HepG2 (cell line): ENCODE data around the gene CYP2J2. TPM values are rescaled to one million over a fixed set of nuclear protein-coding genes. Genes with fewer than 3 reads are reported as not detected.

ENCODE experiments used
- ATAC-seq: fragments of 200-7000 bp; cut with Tn5 transposase; 3 replicates; pipeline ENCODE4 v1.9.1; 2020; ENCODE audit warnings: mild to moderate bottlenecking, moderate library complexity
- BruUV-seq: library from RNA; stranded (reverse); fragments of 400-500 nt; replicated peaks from 2 replicates; lab custom pipeline; 2021; lab: Mats Ljungman, UMichigan
- CTCF ChIA-PET: fragments of 300-600 bp; formaldehyde crosslinking; extraction: SDS; loops from one replicate; lab custom pipeline; 2021; ENCODE audit warnings: low total read pairs, inconsistent platforms, low intra/inter-chr PET ratio; lab: Yijun Ruan, JAX
- POLR2A ChIA-PET: fragments of 350-600 bp; sonication (Branson Sonifier 250); formaldehyde crosslinking; loops from one replicate; lab custom pipeline; 2020; ENCODE audit warnings: antibody characterized with exemption, inconsistent platforms; lab: Yijun Ruan, JAX
- DNase-seq: peaks from one replicate; pipeline ENCODE4 v3.0.0-alpha.2; 2015; ENCODE audit warnings: low spot score
- FAIRE-seq: peaks from 3 replicates; lab custom pipeline; 2011; peaks lifted over from hg19 to GRCh38; lab: Jason Lieb, UNC
- H2AFZ ChIP-seq: one replicate; pipeline ENCODE4 v1.6.1; 2011; ENCODE audit warnings: low read length, inconsistent platforms
- H3K27ac ChIP-seq: fragments of 300-600 bp; 3 replicates; pipeline ENCODE4 v1.8.0; 2011; ENCODE audit warnings: mixed run types, mild to moderate bottlenecking, mixed read lengths, low read length, inconsistent platforms; ENCODE audit not compliant: insufficient read depth; ENCODE audit errors: extremely low read length
- H3K27me3 ChIP-seq, 2 experiments: fragments of 200-600 bp in 1 of 2; 2 replicates in 1 of 2; 3 replicates in 1 of 2; pipeline versions ENCODE4 v1.6.0 to v1.8.0; 2011; ENCODE audit warnings: low read length in 2 of 2, mild to moderate bottlenecking in 2 of 2, moderate library complexity in 2 of 2, inconsistent platforms in 1 of 2; ENCODE audit not compliant: insufficient read depth in 2 of 2, control insufficient read depth in 1 of 2
- H3K36me3 ChIP-seq, 2 experiments: fragments of 200-600 bp in 1 of 2; replicated peaks in 1 of 2; 2 replicates in 1 of 2; 3 replicates in 1 of 2; pipeline versions ENCODE4 v1.5.1 to v1.8.0; 2011; ENCODE audit warnings: low read length in 2 of 2, inconsistent platforms in 1 of 2; ENCODE audit not compliant: insufficient read depth in 2 of 2, control insufficient read depth in 1 of 2
- H3K4me1 ChIP-seq: 2 replicates; pipeline ENCODE4 v1.5.1; 2012; ENCODE audit warnings: low read length, inconsistent platforms; ENCODE audit not compliant: insufficient read depth
- H3K4me2 ChIP-seq: 2 replicates; pipeline ENCODE4 v1.6.0; 2011; ENCODE audit warnings: low read depth, low read length, inconsistent platforms
- H3K4me3 ChIP-seq, 3 experiments: fragments of 200-600 bp in 1 of 3; sonication (generic), shearing (Covaris generic) in 1 of 3; replicated peaks in 1 of 3; 2 replicates each; pipeline ENCODE4 v1.5.1; 2011 to 2016; ENCODE audit warnings: low read length in 3 of 3, inconsistent platforms in 2 of 3, low read depth in 2 of 3, mild to moderate bottlenecking in 2 of 3, control low read depth in 1 of 3, mixed read lengths in 1 of 3; ENCODE audit not compliant: insufficient read depth in 1 of 3
- H3K79me2 ChIP-seq: one replicate; pipeline ENCODE4 v1.6.1; 2011; ENCODE audit warnings: low read length, inconsistent platforms; ENCODE audit not compliant: insufficient read depth
- H3K9ac ChIP-seq: 2 replicates; pipeline ENCODE4 v1.6.0; 2011; ENCODE audit warnings: mild to moderate bottlenecking, low read depth, low read length, inconsistent platforms; ENCODE audit not compliant: insufficient read depth
- H3K9me3 ChIP-seq: 2 replicates; pipeline ENCODE4 v1.5.1; 2012; ENCODE audit warnings: mild to moderate bottlenecking, low read length
- H4K20me1 ChIP-seq: 2 replicates; pipeline ENCODE4 v1.6.0; 2011; ENCODE audit warnings: inconsistent platforms, mild to moderate bottlenecking, low read length, moderate library complexity; ENCODE audit not compliant: insufficient read depth
- CEBPB ChIP-seq: IDR thresholded peaks from 2 replicates; pipeline ENCODE4 v1.6.1; 2011; ENCODE audit warnings: low read depth, low read length, improper control_type of control experiment, borderline replicate concordance
- CHD4 ChIP-seq: fragments of 200-600 bp; sonication (generic); IDR thresholded peaks from 2 replicates; pipeline ENCODE4 v1.7.0; 2017; ENCODE audit warnings: mild to moderate bottlenecking, low read length, borderline replicate concordance
- HNRNPUL1 ChIP-seq: fragments of 200-400 bp; formaldehyde crosslinking; IDR thresholded peaks from 2 replicates; pipeline ENCODE4 v1.6.1; 2017; ENCODE audit warnings: low read depth, mild to moderate bottlenecking, low read length, moderate library complexity
- SP1 ChIP-seq, 2 experiments: fragments of 450-650 bp in 1 of 2; sonication (generic) in 1 of 2; formaldehyde crosslinking in 1 of 2; IDR thresholded peaks; 2 replicates each; pipeline versions ENCODE4 v1.4.0 to v1.6.1; 2016 to 2020; ENCODE audit warnings: missing genetic modification reagents in 1 of 2
- SP140L ChIP-seq: sonication (generic); formaldehyde crosslinking; IDR thresholded peaks from 2 replicates; pipeline ENCODE4 v1.4.0; 2020; ENCODE audit warnings: missing genetic modification reagents, borderline replicate concordance
- TBX2 ChIP-seq: sonication (generic); formaldehyde crosslinking; IDR thresholded peaks from 2 replicates; pipeline ENCODE4 v1.5.0; 2020; ENCODE audit warnings: missing genetic modification reagents, mild to moderate bottlenecking, borderline replicate concordance
- XBP1 ChIP-seq: sonication (generic); formaldehyde crosslinking; IDR thresholded peaks from 2 replicates; pipeline ENCODE4 v1.5.0; 2020; ENCODE audit warnings: missing genetic modification reagents
- YEATS4 ChIP-seq: sonication (generic); formaldehyde crosslinking; IDR thresholded peaks from 2 replicates; pipeline ENCODE4 v1.4.0; 2020; ENCODE audit warnings: missing genetic modification reagents, borderline replicate concordance
- YY1 ChIP-seq: IDR thresholded peaks from 2 replicates; pipeline ENCODE4 v1.6.1; 2011; ENCODE audit warnings: low read length, low read depth, moderate library complexity, mild to moderate bottlenecking; ENCODE audit not compliant: insufficient read depth, insufficient replicate concordance
- ZNF143 ChIP-seq: sonication (generic); formaldehyde crosslinking; IDR thresholded peaks from 2 replicates; pipeline ENCODE4 v1.4.0; 2020; ENCODE audit warnings: missing genetic modification reagents
- ZNF501 ChIP-seq: sonication (generic); formaldehyde crosslinking; IDR thresholded peaks from 2 replicates; pipeline ENCODE4 v1.5.1; 2020; ENCODE audit warnings: mild to moderate bottlenecking, moderate library complexity, missing genetic modification reagents
- ZNF83 ChIP-seq: sonication (generic); formaldehyde crosslinking; IDR thresholded peaks from 2 replicates; pipeline ENCODE4 v1.4.0; 2020; ENCODE audit warnings: missing genetic modification reagents, mild to moderate bottlenecking, borderline replicate concordance
- WGBS: methylation state at CpG from one replicate; pipeline ENCODE4 v1.1.6; 2017; ENCODE audit warnings: low lambda C conversion rate; 5-methylcytosine and 5-hydroxymethylcytosine counted together
- in situ Hi-C: cut with HindIII; loops from 2 replicates; pipeline ENCODE4 v1.10.0; 2017; ENCODE audit warnings: low pct_unique_long_range_greater_than_20kb; ENCODE audit not compliant: extremely low pct_ligation_motif_present
- intact Hi-C: fragments of 100-400 bp; cut with micrococcal nuclease; formaldehyde crosslinking; loops from one replicate; pipeline ENCODE4 v1.10.0; 2022; ENCODE audit not compliant: unreplicated experiment
- polyA plus RNA-seq, 8 experiments: library from polyadenylated mRNA; depleted of rRNA in 3 of 8; stranded (reverse) in 7 of 8; unstranded in 1 of 8; fragments of >200 nt; fragmentation: Illumina TruSeq in 4 of 8; extraction: Trizol in 4 of 8; gene quantifications; 2 replicates each; pipeline versions ENCODE4 v1.2.1 to v1.2.3, GENCODE V29; 2011 to 2016; ENCODE audit warnings: low read depth in 4 of 8, missing spikeins in 1 of 8, mixed read lengths in 1 of 8; ENCODE audit not compliant: insufficient read depth in 1 of 8
- total RNA-seq, 5 experiments: library from RNA; depleted of rRNA; stranded (reverse); fragments of >200 nt; fragmentation: Illumina TruSeq; extraction: Trizol; gene quantifications; 2 replicates each; pipeline ENCODE4 v1.2.3, GENCODE V29; 2016; ENCODE audit warnings: low read depth in 1 of 5
- TF ChIP-seq, protein P1 (sequence below): sonication (generic); formaldehyde crosslinking; IDR thresholded peaks from 2 replicates; pipeline ENCODE4 v1.4.0; 2020; ENCODE audit warnings: missing genetic modification reagents, mild to moderate bottlenecking, borderline replicate concordance

Gene CYP2J2
- total and polyA plus RNA-seq, 2 of the 13 experiments (the other 11 are each of a cell fraction or from before 2014, with no cell fraction given), result 2.1 to 5.9 TPM

DNA sequence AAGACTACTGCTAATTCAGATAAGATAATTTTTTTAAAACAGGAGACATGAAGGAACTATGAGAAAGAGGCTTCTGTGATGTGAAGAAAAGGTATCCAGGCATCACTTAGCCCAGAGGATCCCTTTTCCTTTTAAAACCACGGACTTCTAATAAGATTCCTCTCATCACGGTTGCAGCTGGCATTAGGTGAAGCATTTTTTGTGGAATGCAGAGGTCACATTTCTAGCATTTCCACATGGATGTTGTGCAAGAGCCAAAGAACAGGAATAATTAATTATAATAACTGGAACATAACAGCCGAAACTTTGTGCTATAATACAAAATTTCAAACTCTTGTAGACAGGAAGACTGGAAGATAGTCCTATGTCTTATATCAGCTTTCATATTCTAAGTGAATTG lies 27.6 kb downstream of the CYP2J2 start:
- Histone ChIP-seq H4K20me1 (no peaks in the 10 kb centered on the region), H2AFZ (no peak overlapping the region), H3K4me2 (no peak overlapping the region), H3K36me3 (no peaks in the 10 kb centered on the region; a peak in 1 of 5 replicates), H3K4me1 (no peaks in the 10 kb centered on the region), H3K27ac (no peak overlapping the region), H3K9me3 (no peaks in the 10 kb centered on the region), H3K79me2 (no peaks in the 10 kb centered on the region), H3K27me3 (no peaks in the 10 kb centered on the region), H3K4me3 (no peak overlapping the region), H3K9ac (no peak overlapping the region)
- DNase-seq (no peak), FAIRE-seq (no peak), ATAC-seq (no peak)
- CTCF ChIA-PET, result interaction anchor here (2.1 kb wide), 1 partner anchor 49 kb away, joined by 7 read pairs; no protein-coding TSS in a partner anchor
- intact Hi-C loops (no loop called here), in situ Hi-C loops (no loop called here)
- WGBS, result 78% methylated on average over 3 of the region's 3 CpGs
- TF ChIP-seq SP1 (IDR thresholded peaks at IDR 0.05) (no peak), SP1 (CRISPR knock-in tag; IDR thresholded peaks at IDR 0.05) (no peak), HNRNPUL1 (no peak), CEBPB (0 out of 2 replicates have a peak, but pooled peaks have one; percentile 27), YY1 (no peak)
- BruUV-seq, result no TSS peak
- POLR2A ChIA-PET, result no interaction called here

GRCh38 chr1:59897165-59897564 lies 29.4 kb downstream of the CYP2J2 start:
- ChIA-PET POLR2A (no interaction called here), CTCF (no interaction called here)
- H3K79me2 ChIP-seq, result no peaks in the 10 kb centered on the region
- no peak for DNase-seq
- whole genome bisulfite sequencing, result 83% methylated on average over 2 of the region's 2 CpGs
- H3K4me2 ChIP-seq, result no peak overlapping the region
- H3K4me3 ChIP-seq, result no peak overlapping the region
- ATAC-seq, result no peak
- no peak overlapping the region for H3K9ac ChIP-seq
- H3K27ac ChIP-seq, result no peak overlapping the region
- in situ Hi-C loops, result no loop called here
- no peaks in the 10 kb centered on the region; a peak in 1 of 5 replicates for H3K36me3 ChIP-seq
- no peaks in the 10 kb centered on the region for H3K9me3 ChIP-seq
- no peak overlapping the region for H2AFZ ChIP-seq
- no peaks in the 10 kb centered on the region for H4K20me1 ChIP-seq
- BruUV-seq, result no TSS peak
- FAIRE-seq, result no peak
- no peak for TF ChIP-seq ZNF83
- TF ChIP-seq, protein P1, sequence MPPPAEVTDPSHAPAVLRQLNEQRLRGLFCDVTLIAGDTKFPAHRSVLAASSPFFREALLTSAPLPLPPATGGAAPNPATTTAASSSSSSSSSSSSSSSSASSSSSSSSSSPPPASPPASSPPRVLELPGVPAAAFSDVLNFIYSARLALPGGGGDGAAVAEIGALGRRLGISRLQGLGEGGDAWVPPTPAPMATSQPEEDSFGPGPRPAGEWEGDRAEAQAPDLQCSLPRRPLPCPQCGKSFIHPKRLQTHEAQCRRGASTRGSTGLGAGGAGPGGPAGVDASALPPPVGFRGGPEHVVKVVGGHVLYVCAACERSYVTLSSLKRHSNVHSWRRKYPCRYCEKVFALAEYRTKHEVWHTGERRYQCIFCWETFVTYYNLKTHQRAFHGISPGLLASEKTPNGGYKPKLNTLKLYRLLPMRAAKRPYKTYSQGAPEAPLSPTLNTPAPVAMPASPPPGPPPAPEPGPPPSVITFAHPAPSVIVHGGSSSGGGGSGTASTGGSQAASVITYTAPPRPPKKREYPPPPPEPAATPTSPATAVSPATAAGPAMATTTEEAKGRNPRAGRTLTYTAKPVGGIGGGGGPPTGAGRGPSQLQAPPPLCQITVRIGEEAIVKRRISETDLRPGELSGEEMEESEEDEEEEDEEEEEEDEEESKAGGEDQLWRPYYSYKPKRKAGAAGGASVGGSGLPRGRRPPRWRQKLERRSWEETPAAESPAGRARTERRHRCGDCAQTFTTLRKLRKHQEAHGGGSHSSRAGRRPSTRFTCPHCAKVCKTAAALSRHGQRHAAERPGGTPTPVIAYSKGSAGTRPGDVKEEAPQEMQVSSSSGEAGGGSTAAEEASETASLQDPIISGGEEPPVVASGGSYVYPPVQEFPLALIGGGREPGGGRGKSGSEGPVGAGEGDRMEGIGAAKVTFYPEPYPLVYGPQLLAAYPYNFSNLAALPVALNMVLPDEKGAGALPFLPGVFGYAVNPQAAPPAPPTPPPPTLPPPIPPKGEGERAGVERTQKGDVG, result no peak
- TF ChIP-seq ZNF501 (CRISPR knock-in tag), result no peak
- no peak for TF ChIP-seq ZNF143 (CRISPR knock-in tag)
- TF ChIP-seq XBP1 (CRISPR knock-in tag), result no peak
- TF ChIP-seq YEATS4 (CRISPR knock-in tag), result no peak
- no peak for TF ChIP-seq CHD4
- TF ChIP-seq SP140L (CRISPR knock-in tag), result no peak
- no peak for TF ChIP-seq TBX2
- intact Hi-C loops, result no loop called here
- H3K27me3 ChIP-seq, result no peaks in the 10 kb centered on the region
- 0 out of 2 replicates have a peak, but pooled peaks cover 4% of the 10 kb centered on the region for H3K4me1 ChIP-seq
